HG03135 (cell line): ENCODE data around the gene GTPBP3.
"Not testable (repeated sequence)": the region's sequence is repeated elsewhere in the genome, so short reads cannot be mapped to it uniquely, and the experiment has no call there.

Source experiments
- ATAC-seq: cut with Tn5 transposase; IDR thresholded peaks from one replicate; pipeline ENCODE4 v1.9.1; 2021; ENCODE audit warnings: mild to moderate bottlenecking, moderate library complexity; ENCODE audit not compliant: unreplicated experiment

GTPBP3 gene

GRCh38 chr19:17336872-17337674, at the start of gene GTPBP3:
GTPBP3 (plus strand) TSS chr19:17337553; CDS start chr19:17337612, 59 bp downstream.
- peak; percentile 70 for ATAC-seq

GRCh38 chr19:17289489-17289888, 47.9 kb upstream of the GTPBP3 start:
- no peak for ATAC-seq

- peak; percentile 77 for ATAC-seq
Observed at GRCh38 chr19:17292301-17293074, 44.9 kb upstream of the GTPBP3 start.

GRCh38 chr19:17293605-17294004, 43.7 kb upstream of the GTPBP3 start:
- no peak for ATAC-seq

GRCh38 chr19:17294051-17294891, 43.1 kb upstream of the GTPBP3 start:
- ATAC-seq = no peak

- ATAC-seq = not testable (repeated sequence)
Observed at GRCh38 chr19:17295551-17295950, 41.8 kb upstream of the GTPBP3 start.

GRCh38 chr19:17296273-17296672, 41.1 kb upstream of the GTPBP3 start:
- no peak for ATAC-seq

- no peak for ATAC-seq
Observed at GRCh38 chr19:17296976-17297375, 40.4 kb upstream of the GTPBP3 start.

GRCh38 chr19:17300992-17301619, 36.2 kb upstream of the GTPBP3 start:
- no peak for ATAC-seq

- no peak for ATAC-seq
Observed at GRCh38 chr19:17302391-17303166, 34.8 kb upstream of the GTPBP3 start.

- peak; percentile 51 for ATAC-seq
Observed at GRCh38 chr19:17303167-17303939, 34.0 kb upstream of the GTPBP3 start, which contains the start of gene ABHD8. ABHD8 (minus strand) TSS chr19:17303425; CDS start chr19:17301616, 1,809 bp downstream.

GRCh38 chr19:17303940-17304267, 33.4 kb upstream of the GTPBP3 start:
- ATAC-seq = no peak

- no peak for ATAC-seq
Observed at GRCh38 chr19:17304386-17305215, 32.8 kb upstream of the GTPBP3 start.

GRCh38 chr19:17305216-17305516, 32.2 kb upstream of the GTPBP3 start:
- no peak for ATAC-seq

- peak; percentile 62 for ATAC-seq
Observed at GRCh38 chr19:17305517-17306284, 31.7 kb upstream of the GTPBP3 start, which contains the start of gene MRPL34. MRPL34 (plus strand) TSS chr19:17305872; CDS start chr19:17305893, 21 bp downstream.

GRCh38 chr19:17306285-17306714, 31.1 kb upstream of the GTPBP3 start:
- ATAC-seq = no peak

GRCh38 chr19:17307876-17308377, 29.4 kb upstream of the GTPBP3 start:
- ATAC-seq = no peak
